Measurements from ENCODE around the gene LRRC27. TPM values are rescaled to one million over a fixed set of nuclear protein-coding genes. Genes with fewer than 3 reads are reported as not detected.

Gene LRRC27
- total and polyA plus RNA-seq, 8 donors, result 11.7 to 35.1 (median 28.3) TPM

GRCh38 chr10:132416566-132417256 is 84.7 kb downstream of the LRRC27 start:
- no peak for TF ChIP-seq CTCF (IDR thresholded peaks at IDR 0.05)
- H3K9me3 ChIP-seq, result no peaks in the 10 kb centered on the region
- peak overlapping the region in 1 of 2 donors; percentile 96 for H3K27ac ChIP-seq
- H3K4me1 ChIP-seq, result peaks cover 50 to 82% of the 10 kb centered on the region in 2 donors
- no peaks in the 10 kb centered on the region for H3K27me3 ChIP-seq
- no peak for ATAC-seq
- intact Hi-C loops (cut with DNase I), result no loop called here
- H3K4me3 ChIP-seq, result no peak overlapping the region
- peak in 1 of 4 donors; percentile 64 for DNase-seq
- H3K36me3 ChIP-seq, result peaks cover 0 to 9% of the 10 kb centered on the region in 2 donors

GRCh38 chr10:132417257-132417910 is 85.4 kb downstream of the LRRC27 start:
- no peaks in the 10 kb centered on the region for H3K9me3 ChIP-seq
- peak overlapping the region; percentile 93 to 96 for H3K27ac ChIP-seq
- H3K4me1 ChIP-seq, result peaks cover 50 to 82% of the 10 kb centered on the region in 2 donors
- TF ChIP-seq CTCF (IDR thresholded peaks at IDR 0.05), result no peak
- ATAC-seq (no peak), DNase-seq (peak in 1 of 4 donors; percentile 81)
- intact Hi-C loops (cut with DNase I), result no loop called here
- H3K27me3 ChIP-seq, result no peaks in the 10 kb centered on the region
- H3K36me3 ChIP-seq, result peaks cover 0 to 9% of the 10 kb centered on the region in 2 donors
- H3K4me3 ChIP-seq, result no peak overlapping the region

DNA sequence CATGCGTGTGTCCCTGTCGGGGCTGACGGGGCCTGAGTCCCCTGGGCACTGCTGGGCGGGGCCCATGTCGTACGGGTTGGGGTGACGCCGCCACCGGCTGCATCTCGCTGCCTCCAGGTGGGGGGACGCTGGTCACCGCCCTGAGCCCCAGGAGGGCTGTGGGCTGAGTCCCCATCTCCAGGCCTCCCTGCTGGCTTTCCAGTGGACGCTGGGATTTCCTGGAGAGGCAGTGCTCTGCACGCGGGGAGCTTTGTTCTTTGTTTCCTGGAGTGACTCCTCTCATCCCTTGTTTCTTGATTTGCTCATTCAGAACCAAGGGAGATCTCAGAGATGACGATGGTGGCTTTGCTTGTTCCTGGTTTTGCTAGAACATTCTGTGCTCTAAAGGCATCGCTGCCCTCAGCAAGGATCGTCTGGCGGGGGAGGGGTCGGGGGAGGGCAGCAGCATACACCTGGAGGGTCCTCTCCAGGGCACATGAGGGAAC is 86.0 kb downstream of the LRRC27 start:
- ATAC-seq (no peak), DNase-seq (peak in 1 of 4 donors; percentile 86)
- peaks cover 48 to 82% of the 10 kb centered on the region in 2 donors for H3K4me1 ChIP-seq
- intact Hi-C loops (cut with DNase I), result no loop called here
- H3K4me3 ChIP-seq, result no peak overlapping the region
- H3K9me3 ChIP-seq, result no peaks in the 10 kb centered on the region
- no peak for TF ChIP-seq CTCF (IDR thresholded peaks at IDR 0.05)
- peak overlapping the region; percentile 93 to 96 for H3K27ac ChIP-seq
- H3K27me3 ChIP-seq, result no peaks in the 10 kb centered on the region
- H3K36me3 ChIP-seq, result peaks cover 0 to 9% of the 10 kb centered on the region in 2 donors

- no peak overlapping the region for H3K4me3 ChIP-seq
- peak overlapping the region; percentile 93 to 96 for H3K27ac ChIP-seq
- peak in 3 of 4 donors; percentile 85 to 90 (median 86) for DNase-seq
- H3K27me3 ChIP-seq, result no peaks in the 10 kb centered on the region
- peaks cover 0 to 9% of the 10 kb centered on the region in 2 donors for H3K36me3 ChIP-seq
- peaks cover 45 to 79% of the 10 kb centered on the region in 2 donors for H3K4me1 ChIP-seq
- no peak for TF ChIP-seq CTCF (IDR thresholded peaks at IDR 0.05)
- no peaks in the 10 kb centered on the region for H3K9me3 ChIP-seq
- intact Hi-C loops (cut with DNase I), result no loop called here
- ATAC-seq, result peak; percentile 70
Observed at GRCh38 chr10:132418527-132419416, 86.8 kb downstream of the LRRC27 start.

All from left lung (tissue), 10 donors.